ENCODE data around the gene FLOT2. TPM values are rescaled to one million over a fixed set of nuclear protein-coding genes. Genes with fewer than 3 reads are reported as not detected.
"Not testable (repeated sequence)": the region's sequence is repeated elsewhere in the genome, so short reads cannot be mapped to it uniquely, and the experiment has no call there.

The FLOT2 gene
- total RNA-seq, 1 experiment from 2014 or later: 98.1 TPM

DNA sequence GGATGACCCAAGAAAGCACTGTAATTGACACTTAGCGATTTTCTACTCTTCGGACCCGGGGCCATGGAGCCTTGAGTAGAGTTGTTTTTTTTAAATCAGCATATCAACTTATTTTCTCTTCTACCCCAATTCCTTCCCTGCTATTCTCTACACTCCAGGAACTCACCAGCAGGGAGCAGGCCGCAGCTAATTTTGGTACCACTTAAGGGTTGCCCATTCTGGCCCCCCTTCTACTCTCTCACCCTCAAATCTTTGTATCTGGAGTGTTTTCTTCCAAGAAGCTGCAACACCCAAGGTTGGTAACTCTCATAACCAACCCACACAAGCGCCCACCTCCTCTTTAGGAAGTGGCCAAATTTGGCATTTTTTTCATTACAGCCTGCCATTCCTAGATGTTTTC, 48.3 kb downstream of the FLOT2 start:
- H4K20me1 ChIP-seq (ENCODE audit: insufficient read depth): no peaks in the 10 kb centered on the region
- H3K79me2 ChIP-seq (ENCODE audit: insufficient read depth, low read length): no peaks in the 10 kb centered on the region
- no peak overlapping the region for H2AFZ ChIP-seq (ENCODE audit: low read depth, low read length, poor library complexity, severe bottlenecking)
- DNase-seq (ENCODE audit: low read depth, low spot score): no peak
- H3K9ac ChIP-seq (ENCODE audit: low read length): no peak overlapping the region
- H3K4me1 ChIP-seq (ENCODE audit: control insufficient read depth in 1 of 2, insufficient read depth in 2 of 2, low read length in 2 of 2): peaks cover 3% of the 10 kb centered on the region in 2 experiments; a peak in 3 of 4 replicates
- ChIA-PET POLR2A (interaction anchor here (1.0 kb wide), 1 partner anchor 130 kb away, joined by 3 read pairs; the partner anchor contains the start of gene RPL23A), RAD21 (ENCODE audit: low non-redundant PET in 1 of 2, low total read pairs in 2 of 2, uncharacterized antibody in 2 of 2, unreplicated experiment in 2 of 2) (interaction anchor here (0.6 to 1.7 kb wide), 2 partner anchors 34 to 86 kb away, joined by 4 to 5 read pairs; no protein-coding TSS in a partner anchor), CTCF (interaction anchor here (0.6 to 1.2 kb wide), 4 partner anchors 35 to 1221 kb away, joined by 3 to 4 read pairs (median 3); no protein-coding TSS in a partner anchor)
- H3K4me3 ChIP-seq (replicated peaks in 1 of 2; ENCODE audit: low read depth in 1 of 2, low read length in 2 of 2): no peak overlapping the region
- H3K9me3 ChIP-seq (ENCODE audit: control insufficient read depth in 1 of 2, insufficient read depth in 1 of 2, low read depth in 1 of 2, low read length in 2 of 2): no peaks in the 10 kb centered on the region
- intact Hi-C loops (cut with micrococcal nuclease): loop anchor here (2.0 kb wide), 1 partner anchor 122 kb away; the partner anchor contains the start of gene TLCD1
- TF ChIP-seq, protein P1, sequence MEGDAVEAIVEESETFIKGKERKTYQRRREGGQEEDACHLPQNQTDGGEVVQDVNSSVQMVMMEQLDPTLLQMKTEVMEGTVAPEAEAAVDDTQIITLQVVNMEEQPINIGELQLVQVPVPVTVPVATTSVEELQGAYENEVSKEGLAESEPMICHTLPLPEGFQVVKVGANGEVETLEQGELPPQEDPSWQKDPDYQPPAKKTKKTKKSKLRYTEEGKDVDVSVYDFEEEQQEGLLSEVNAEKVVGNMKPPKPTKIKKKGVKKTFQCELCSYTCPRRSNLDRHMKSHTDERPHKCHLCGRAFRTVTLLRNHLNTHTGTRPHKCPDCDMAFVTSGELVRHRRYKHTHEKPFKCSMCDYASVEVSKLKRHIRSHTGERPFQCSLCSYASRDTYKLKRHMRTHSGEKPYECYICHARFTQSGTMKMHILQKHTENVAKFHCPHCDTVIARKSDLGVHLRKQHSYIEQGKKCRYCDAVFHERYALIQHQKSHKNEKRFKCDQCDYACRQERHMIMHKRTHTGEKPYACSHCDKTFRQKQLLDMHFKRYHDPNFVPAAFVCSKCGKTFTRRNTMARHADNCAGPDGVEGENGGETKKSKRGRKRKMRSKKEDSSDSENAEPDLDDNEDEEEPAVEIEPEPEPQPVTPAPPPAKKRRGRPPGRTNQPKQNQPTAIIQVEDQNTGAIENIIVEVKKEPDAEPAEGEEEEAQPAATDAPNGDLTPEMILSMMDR (IDR thresholded peaks at IDR 0.05 in 2 of 3, conservative IDR thresholded peaks at IDR 0.05 in 1 of 3; ENCODE audit: borderline replicate concordance in 1 of 3, insufficient read depth in 1 of 3, low read depth in 2 of 3, low read length in 2 of 3): 0 out of 6 replicates have a peak, but pooled peaks of 2 of the 3 experiments have one; percentile 8 to 15
- no peak for TF ChIP-seq EGR1 (IDR thresholded peaks at IDR 0.05; ENCODE audit: low read depth)
- TF ChIP-seq RAD21 (IDR thresholded peaks at IDR 0.05; ENCODE audit: low read depth): peak; percentile 15; the same call in 1 of the 2 replicates
- no TSS peak for BruUV-seq (replicated peaks)
- H3K27ac ChIP-seq (ENCODE audit: low read depth, low read length): no peak overlapping the region
- H3K4me2 ChIP-seq (ENCODE audit: low read length): no peak overlapping the region
- ATAC-seq: no peak
- H3K27me3 ChIP-seq (ENCODE audit: insufficient read depth, low read length): no peaks in the 10 kb centered on the region
- H3K36me3 ChIP-seq (ENCODE audit: control insufficient read depth in 1 of 2, insufficient read depth in 2 of 2, low read length in 2 of 2): no peaks in the 10 kb centered on the region
- H3K9me2 ChIP-seq (ENCODE audit: insufficient read depth): no peaks in the 10 kb centered on the region

DNA sequence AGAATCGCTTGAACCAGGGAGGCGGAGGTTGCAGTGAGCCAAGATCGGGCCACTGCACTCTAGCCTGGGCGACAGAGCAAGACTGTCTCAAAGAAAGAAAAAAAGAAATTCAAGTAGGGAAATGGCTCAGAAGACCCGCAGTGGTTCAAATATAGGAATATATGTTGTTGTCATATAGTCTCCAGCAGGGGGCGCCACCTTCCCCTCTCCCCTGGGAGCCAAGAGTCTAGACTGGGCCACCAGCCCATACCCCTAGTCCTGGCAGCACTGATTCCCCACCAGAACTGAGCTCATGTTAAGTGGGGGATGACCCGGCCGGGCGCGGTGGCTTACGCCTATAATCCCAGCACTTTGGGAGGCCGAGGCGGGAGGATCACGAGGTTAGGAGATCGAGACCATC, 48.9 kb downstream of the FLOT2 start:
- H3K79me2 ChIP-seq (ENCODE audit: insufficient read depth, low read length); H3K4me2 ChIP-seq (ENCODE audit: low read length); H3K4me3 ChIP-seq (replicated peaks in 1 of 2; ENCODE audit: low read depth in 1 of 2, low read length in 2 of 2); H3K9me2 ChIP-seq (ENCODE audit: insufficient read depth); H3K36me3 ChIP-seq (ENCODE audit: control insufficient read depth in 1 of 2, insufficient read depth in 2 of 2, low read length in 2 of 2); H4K20me1 ChIP-seq (ENCODE audit: insufficient read depth); H3K9me3 ChIP-seq (ENCODE audit: control insufficient read depth in 1 of 2, insufficient read depth in 1 of 2, low read depth in 1 of 2, low read length in 2 of 2); H2AFZ ChIP-seq (ENCODE audit: low read depth, low read length, poor library complexity, severe bottlenecking); H3K27me3 ChIP-seq (ENCODE audit: insufficient read depth, low read length); BruUV-seq (replicated peaks); H3K9ac ChIP-seq (ENCODE audit: low read length); H3K27ac ChIP-seq (ENCODE audit: low read depth, low read length); H3K4me1 ChIP-seq (ENCODE audit: control insufficient read depth in 1 of 2, insufficient read depth in 2 of 2, low read length in 2 of 2): not testable (repeated sequence)
- DNase-seq (ENCODE audit: low read depth, low spot score): peak; percentile 12
- intact Hi-C loops (cut with micrococcal nuclease): loop anchor here (2.0 kb wide), 1 partner anchor 122 kb away; the partner anchor contains the start of gene TLCD1
- TF ChIP-seq, protein P1 (IDR thresholded peaks at IDR 0.05 in 2 of 3, conservative IDR thresholded peaks at IDR 0.05 in 1 of 3; ENCODE audit: borderline replicate concordance in 1 of 3, insufficient read depth in 1 of 3, low read depth in 2 of 3, low read length in 2 of 3): peak; percentile 33 to 65 (median 52); a peak in 5 of 6 replicates
- 0 out of 2 replicates have a peak, but pooled peaks have one; percentile 14 for TF ChIP-seq RAD21 (IDR thresholded peaks at IDR 0.05; ENCODE audit: low read depth)
- ChIA-PET POLR2A (interaction anchor here (1.0 kb wide), 1 partner anchor 129 kb away, joined by 3 read pairs; the partner anchor contains the start of gene RPL23A), RAD21 (ENCODE audit: low non-redundant PET in 1 of 2, low total read pairs in 2 of 2, uncharacterized antibody in 2 of 2, unreplicated experiment in 2 of 2) (interaction anchor here (0.6 to 1.7 kb wide), 2 partner anchors 34 to 85 kb away, joined by 4 to 5 read pairs; no protein-coding TSS in a partner anchor), CTCF (interaction anchor here (0.6 to 1.2 kb wide), 4 partner anchors 34 to 1221 kb away, joined by 3 to 4 read pairs (median 3); no protein-coding TSS in a partner anchor)
- ATAC-seq: peak; percentile 83

GRCh38 chr17:28846699-28847098, 50.8 kb downstream of the FLOT2 start:
- POLR2A ChIA-PET; H3K9me2 ChIP-seq (ENCODE audit: insufficient read depth); H3K27me3 ChIP-seq (ENCODE audit: insufficient read depth, low read length); H3K79me2 ChIP-seq (ENCODE audit: insufficient read depth, low read length); H3K9ac ChIP-seq (ENCODE audit: low read length); H2AFZ ChIP-seq (ENCODE audit: low read depth, low read length, poor library complexity, severe bottlenecking); H3K4me3 ChIP-seq (replicated peaks in 1 of 2; ENCODE audit: low read depth in 1 of 2, low read length in 2 of 2); H3K27ac ChIP-seq (ENCODE audit: low read depth, low read length); DNase-seq (ENCODE audit: low read depth, low spot score); intact Hi-C loops (cut with micrococcal nuclease); RAD21 ChIA-PET (ENCODE audit: low non-redundant PET in 1 of 2, low total read pairs in 2 of 2, uncharacterized antibody in 2 of 2, unreplicated experiment in 2 of 2); ATAC-seq; BruUV-seq (replicated peaks); H4K20me1 ChIP-seq (ENCODE audit: insufficient read depth); H3K4me2 ChIP-seq (ENCODE audit: low read length); H3K36me3 ChIP-seq (ENCODE audit: control insufficient read depth in 1 of 2, insufficient read depth in 2 of 2, low read length in 2 of 2); H3K9me3 ChIP-seq (ENCODE audit: control insufficient read depth in 1 of 2, insufficient read depth in 1 of 2, low read depth in 1 of 2, low read length in 2 of 2); CTCF ChIA-PET: not testable (repeated sequence)
- peaks cover under 1 to 15% of the 10 kb centered on the region in 2 experiments; a peak in 3 of 4 replicates for H3K4me1 ChIP-seq (ENCODE audit: control insufficient read depth in 1 of 2, insufficient read depth in 2 of 2, low read length in 2 of 2)

Data from HCT116 (cell line).